ENCODE data around the gene PCED1B.
"Not testable (repeated sequence)": the region's sequence is repeated elsewhere in the genome, so short reads cannot be mapped to it uniquely, and the experiment has no call there.

PCED1B gene

GRCh38 chr12:47186246-47186645, 106.8 kb downstream of the PCED1B start:
- DNase-seq = no peak
- in situ Hi-C loops (cut with HindIII; ENCODE audit: low pct_ligation_motif_present, low pct_unique_long_range_greater_than_20kb, low sequenced_read_pairs) = no loop called here

GRCh38 chr12:47188576-47189441, 109.4 kb downstream of the PCED1B start:
- in situ Hi-C loops (cut with HindIII; ENCODE audit: low pct_ligation_motif_present, low pct_unique_long_range_greater_than_20kb, low sequenced_read_pairs) = no loop called here

GRCh38 chr12:47189728-47190127, 110.3 kb downstream of the PCED1B start:
- in situ Hi-C loops (cut with HindIII; ENCODE audit: low pct_ligation_motif_present, low pct_unique_long_range_greater_than_20kb, low sequenced_read_pairs) = no loop called here
- no peak for DNase-seq

More at GRCh38 chr12:47188576-47189441, 109.4 kb downstream of the PCED1B start:
- DNase-seq = no peak

GRCh38 chr12:47190271-47190750, 110.9 kb downstream of the PCED1B start:
- DNase-seq = no peak
- in situ Hi-C loops (cut with HindIII; ENCODE audit: low pct_ligation_motif_present, low pct_unique_long_range_greater_than_20kb, low sequenced_read_pairs) = no loop called here

- in situ Hi-C loops (cut with HindIII; ENCODE audit: low pct_ligation_motif_present, low pct_unique_long_range_greater_than_20kb, low sequenced_read_pairs) = no loop called here
- no peak for DNase-seq
These were observed 111.5 kb downstream of the PCED1B start for GRCh38 chr12:47190905-47191304.

GRCh38 chr12:47192051-47192450, 112.6 kb downstream of the PCED1B start:
- DNase-seq = no peak
- in situ Hi-C loops (cut with HindIII; ENCODE audit: low pct_ligation_motif_present, low pct_unique_long_range_greater_than_20kb, low sequenced_read_pairs) = no loop called here

- no peak for DNase-seq
- in situ Hi-C loops (cut with HindIII; ENCODE audit: low pct_ligation_motif_present, low pct_unique_long_range_greater_than_20kb, low sequenced_read_pairs) = no loop called here
These were observed 113.6 kb downstream of the PCED1B start for GRCh38 chr12:47193066-47193465.

GRCh38 chr12:47194501-47194900, 115.1 kb downstream of the PCED1B start:
- in situ Hi-C loops (cut with HindIII; ENCODE audit: low pct_ligation_motif_present, low pct_unique_long_range_greater_than_20kb, low sequenced_read_pairs) = no loop called here
- DNase-seq = no peak

- no peak for DNase-seq
- in situ Hi-C loops (cut with HindIII; ENCODE audit: low pct_ligation_motif_present, low pct_unique_long_range_greater_than_20kb, low sequenced_read_pairs) = no loop called here
These were observed 121.0 kb downstream of the PCED1B start for GRCh38 chr12:47200446-47200845.

GRCh38 chr12:47201190-47201589, 121.8 kb downstream of the PCED1B start:
- DNase-seq; in situ Hi-C loops (cut with HindIII; ENCODE audit: low pct_ligation_motif_present, low pct_unique_long_range_greater_than_20kb, low sequenced_read_pairs): not testable (repeated sequence)

GRCh38 chr12:47202176-47202575, 122.8 kb downstream of the PCED1B start:
- in situ Hi-C loops (cut with HindIII; ENCODE audit: low pct_ligation_motif_present, low pct_unique_long_range_greater_than_20kb, low sequenced_read_pairs) = no loop called here
- DNase-seq = no peak

- in situ Hi-C loops (cut with HindIII; ENCODE audit: low pct_ligation_motif_present, low pct_unique_long_range_greater_than_20kb, low sequenced_read_pairs) = no loop called here
- DNase-seq = no peak
These were observed 126.4 kb downstream of the PCED1B start for GRCh38 chr12:47205532-47206449.

GRCh38 chr12:47206450-47207339, 127.3 kb downstream of the PCED1B start:
- DNase-seq = no peak
- in situ Hi-C loops (cut with HindIII; ENCODE audit: low pct_ligation_motif_present, low pct_unique_long_range_greater_than_20kb, low sequenced_read_pairs) = no loop called here

GRCh38 chr12:47207340-47207717, 127.9 kb downstream of the PCED1B start:
- in situ Hi-C loops (cut with HindIII; ENCODE audit: low pct_ligation_motif_present, low pct_unique_long_range_greater_than_20kb, low sequenced_read_pairs) = no loop called here
- DNase-seq = no peak

- no peak for DNase-seq
- in situ Hi-C loops (cut with HindIII; ENCODE audit: low pct_ligation_motif_present, low pct_unique_long_range_greater_than_20kb, low sequenced_read_pairs) = no loop called here
These were observed 128.4 kb downstream of the PCED1B start for GRCh38 chr12:47207829-47208248.

- DNase-seq = no peak
- in situ Hi-C loops (cut with HindIII; ENCODE audit: low pct_ligation_motif_present, low pct_unique_long_range_greater_than_20kb, low sequenced_read_pairs) = no loop called here
These were observed 129.6 kb downstream of the PCED1B start for GRCh38 chr12:47209014-47209413.

- in situ Hi-C loops (cut with HindIII; ENCODE audit: low pct_ligation_motif_present, low pct_unique_long_range_greater_than_20kb, low sequenced_read_pairs) = no loop called here
- DNase-seq = no peak
These were observed 131.4 kb downstream of the PCED1B start for GRCh38 chr12:47210776-47211175.

- in situ Hi-C loops (cut with HindIII; ENCODE audit: low pct_ligation_motif_present, low pct_unique_long_range_greater_than_20kb, low sequenced_read_pairs) = no loop called here
- no peak for DNase-seq
These were observed 133.2 kb downstream of the PCED1B start for GRCh38 chr12:47212701-47213039.

All from ACHN (cell line).